CD14-positive monocyte (primary cell): ENCODE data around the gene UEVLD. TPM values are rescaled to one million over a fixed set of nuclear protein-coding genes. Genes with fewer than 3 reads are reported as not detected.
"Not testable (repeated sequence)": the region's sequence is repeated elsewhere in the genome, so short reads cannot be mapped to it uniquely, and the experiment has no call there.

Source experiments
- DNase-seq, 3 donors: peaks; one replicate each; pipeline ENCODE4 v3.0.0-alpha.2; 2011 to 2022
- H2AFZ ChIP-seq: 2 replicates; pipeline ENCODE4 v1.6.0; 2012; ENCODE audit warnings: mild to moderate bottlenecking, low read depth, low read length, inconsistent platforms; ENCODE audit not compliant: insufficient read depth, poor library complexity, severe bottlenecking
- H3K27ac ChIP-seq, 2 donors: 1 replicate in 1 of 2; 2 replicates in 1 of 2; pipeline ENCODE4 v1.5.1; 2012 to 2013; ENCODE audit warnings: low read length in 2 of 2, control low read depth in 1 of 2, inconsistent platforms in 1 of 2, low read depth in 1 of 2, mild to moderate bottlenecking in 1 of 2
- H3K27me3 ChIP-seq, 2 donors: one replicate each; pipeline versions ENCODE4 v1.6.0 to v1.6.1; 2011 to 2013; ENCODE audit warnings: low read length in 2 of 2; ENCODE audit not compliant: control insufficient read depth in 2 of 2, insufficient read depth in 2 of 2
- H3K36me3 ChIP-seq, 2 donors: replicated peaks in 1 of 2; 1 replicate in 1 of 2; 2 replicates in 1 of 2; pipeline versions ENCODE4 v1.5.1 to v1.6.1; 2012 to 2013; ENCODE audit warnings: low read length in 2 of 2, control low read depth in 1 of 2, inconsistent platforms in 1 of 2, mild to moderate bottlenecking in 1 of 2; ENCODE audit not compliant: insufficient read depth in 2 of 2, control insufficient read depth in 1 of 2
- H3K4me1 ChIP-seq, 2 donors: 1 replicate in 1 of 2; 2 replicates in 1 of 2; pipeline versions ENCODE4 v1.5.1 to v1.6.1; 2012 to 2013; ENCODE audit warnings: low read length in 2 of 2, control low read depth in 1 of 2, inconsistent platforms in 1 of 2, mild to moderate bottlenecking in 1 of 2, moderate library complexity in 1 of 2; ENCODE audit not compliant: insufficient read depth in 2 of 2, control insufficient read depth in 1 of 2
- H3K4me2 ChIP-seq: replicated peaks from 2 replicates; pipeline ENCODE3; 2012; ENCODE audit warnings: low read length, moderate library complexity, mild to moderate bottlenecking; ENCODE audit not compliant: poor library complexity, severe bottlenecking; ENCODE audit errors: extremely low read depth
- H3K4me3 ChIP-seq, 3 experiments: fragments of 200-600 bp in 1 of 3; sonication (generic) in 1 of 3; replicated peaks in 1 of 3; 1 replicate in 2 of 3; 2 replicates in 1 of 3; pipeline ENCODE4 v1.5.1; 2011 to 2013; ENCODE audit warnings: low read length in 3 of 3, mild to moderate bottlenecking in 3 of 3, control low read depth in 2 of 3, low read depth in 2 of 3, inconsistent platforms in 1 of 3, moderate library complexity in 1 of 3
- H3K79me2 ChIP-seq: 2 replicates; pipeline ENCODE4 v1.6.0; 2012; ENCODE audit warnings: mild to moderate bottlenecking, control low read depth, inconsistent platforms, low read length, moderate library complexity; ENCODE audit not compliant: insufficient read depth
- H3K9ac ChIP-seq: 2 replicates; pipeline ENCODE4 v1.6.0; 2017; ENCODE audit warnings: low read length, mild to moderate bottlenecking; ENCODE audit not compliant: insufficient read depth, poor library complexity, severe bottlenecking
- H3K9me3 ChIP-seq, 2 donors: replicated peaks in 1 of 2; 1 replicate in 1 of 2; 2 replicates in 1 of 2; pipeline versions ENCODE4 v1.5.1 to v1.6.1; 2012 to 2013; ENCODE audit warnings: low read length in 2 of 2, control low read depth in 1 of 2; ENCODE audit not compliant: control insufficient read depth in 1 of 2, insufficient read depth in 1 of 2
- H4K20me1 ChIP-seq: 2 replicates; pipeline ENCODE4 v1.6.0; 2012; ENCODE audit warnings: mild to moderate bottlenecking, low read length, control low read depth, moderate library complexity; ENCODE audit not compliant: insufficient read depth
- H3K27ac Mint-ChIP-seq, 7 donors: one replicate each; pipeline ENCODE4 v1.8.0; 2020; ENCODE audit warnings: mild to moderate bottlenecking in 7 of 7, mixed read lengths in 7 of 7, moderate library complexity in 6 of 7, inconsistent platforms in 2 of 7
- H3K27me3 Mint-ChIP-seq, 3 donors: one replicate each; pipeline ENCODE4 v1.8.0; 2021 to 2022; ENCODE audit warnings: low read depth in 3 of 3, mild to moderate bottlenecking in 3 of 3, mixed read lengths in 3 of 3, moderate library complexity in 3 of 3, inconsistent platforms in 1 of 3
- H3K36me3 Mint-ChIP-seq, 2 donors: one replicate each; pipeline ENCODE4 v1.8.0; 2020; ENCODE audit warnings: mixed read lengths in 2 of 2, inconsistent platforms in 1 of 2, mild to moderate bottlenecking in 1 of 2
- H3K4me1 Mint-ChIP-seq: one replicate; pipeline ENCODE4 v1.8.0; 2020; ENCODE audit warnings: mild to moderate bottlenecking, mixed read lengths
- H3K4me3 Mint-ChIP-seq, 2 donors: one replicate each; pipeline ENCODE4 v1.8.0; 2020; ENCODE audit warnings: mild to moderate bottlenecking in 2 of 2, mixed read lengths in 2 of 2, moderate library complexity in 1 of 2
- H3K9me3 Mint-ChIP-seq, 7 donors: one replicate each; pipeline ENCODE4 v1.8.0; 2020 to 2022; ENCODE audit warnings: mixed read lengths in 7 of 7, mild to moderate bottlenecking in 6 of 7, moderate library complexity in 6 of 7, inconsistent platforms in 2 of 7
- CTCF ChIP-seq: fragments of 200-600 bp; IDR thresholded peaks from one replicate; pipeline ENCODE4 v1.8.0; 2022; ENCODE audit warnings: antibody characterized with exemption, mild to moderate bottlenecking
- WGBS: methylation state at CpG from one replicate; pipeline ENCODE4 v1.1.5; 2013; ENCODE audit warnings: missing lambda C conversion rate; ENCODE audit not compliant: insufficient coverage; 5-methylcytosine and 5-hydroxymethylcytosine counted together
- intact Hi-C, 2 donors: fragments of 100-400 bp; cut with micrococcal nuclease; formaldehyde crosslinking; loops; one replicate each; pipeline versions ENCODE4 v1.15.0 to v1.15.1; 2023
- polyA plus RNA-seq, 3 donors: library from polyadenylated mRNA; depleted of rRNA in 1 of 3; unstranded in 2 of 3; stranded (reverse) in 1 of 3; fragments of 300-500 nt in 2 of 3; fragments of >200 nt in 1 of 3; fragmentation: Illumina TruSeq in 2 of 3; gene quantifications; 1 replicate in 2 of 3; 2 replicates in 1 of 3; pipeline ENCODE4 v1.2.3, GENCODE V29; 2012 to 2021

The UEVLD gene
- polyA plus RNA-seq, 3 donors: 8.0 to 15.5 (median 11.7) TPM

GRCh38 chr11:18599739-18600230 is 11.3 kb upstream of the UEVLD start, which contains the start of gene MISFA:
Gene MISFA, plus strand, starts transcription at chr11:18599789. Its CDS starts 140 bp downstream, at chr11:18599929.
- H3K27ac Mint-ChIP-seq: peak within 1 kb of the TSS in 2 of 7 donors; percentile 19 to 64

GRCh38 chr11:18594999-18595749 is 6.6 kb upstream of the UEVLD start:
- no peak for TF ChIP-seq CTCF
- Histone ChIP-seq H3K9me3 (no peaks in the 10 kb centered on the region), H3K4me1 (no peaks in the 10 kb centered on the region), H3K4me3 (no peak overlapping the region), H3K9ac (no peak overlapping the region), H2AFZ (no peak overlapping the region), H3K27me3 (no peaks in the 10 kb centered on the region), H3K4me2 (no peak overlapping the region), H3K36me3 (peaks cover 0 to 8% of the 10 kb centered on the region in 2 donors), H3K27ac (no peak overlapping the region), H4K20me1 (no peaks in the 10 kb centered on the region), H3K79me2 (no peaks in the 10 kb centered on the region)
- no peak for DNase-seq
- H3K4me3 Mint-ChIP-seq: no peak overlapping the region
- H3K36me3 Mint-ChIP-seq: peaks cover 0 to 10% of the 10 kb centered on the region in 2 donors
- peak overlapping the region in 2 of 7 donors; percentile 30 to 43 for H3K27ac Mint-ChIP-seq
- peaks cover 7% of the 10 kb centered on the region for H3K4me1 Mint-ChIP-seq
- 95% methylated on average over 4 of the region's 5 CpGs for WGBS
- peaks cover 0 to 1% (median 0%) of the 10 kb centered on the region in 3 donors for H3K27me3 Mint-ChIP-seq
- intact Hi-C loops: no loop called here
- no peaks in the 10 kb centered on the region for H3K9me3 Mint-ChIP-seq

More at GRCh38 chr11:18599739-18600230, 11.3 kb upstream of the UEVLD start, which contains the start of gene MISFA:
- no peaks in the 10 kb centered on the region for H4K20me1 ChIP-seq
- intact Hi-C loops: no loop called here
- no peak within 1 kb of the TSS for H3K4me2 ChIP-seq
- no peaks in the 10 kb centered on the region for H3K9me3 ChIP-seq
- no peak for DNase-seq
- H3K27ac ChIP-seq: no peak within 1 kb of the TSS
- H2AFZ ChIP-seq: no peak within 1 kb of the TSS
- H3K4me3 ChIP-seq: no peak within 1 kb of the TSS
- H3K79me2 ChIP-seq: no peaks in the 10 kb centered on the region
- no peak within 1 kb of the TSS for H3K9ac ChIP-seq
- Mint-ChIP-seq H3K9me3 (no peaks in the 10 kb centered on the region), H3K36me3 (peaks cover 0 to 12% of the 10 kb centered on the region in 2 donors), H3K4me1 (no peaks in the 10 kb centered on the region), H3K27me3 (peaks cover 0 to 1% (median 0%) of the 10 kb centered on the region in 3 donors), H3K4me3 (no peak within 1 kb of the TSS)
- no peaks in the 10 kb centered on the region for H3K27me3 ChIP-seq
- no peak for TF ChIP-seq CTCF
- no peaks in the 10 kb centered on the region for H3K4me1 ChIP-seq
- peaks cover 0 to 8% of the 10 kb centered on the region in 2 donors for H3K36me3 ChIP-seq
- 94% methylated on average over 6 of the region's 7 CpGs for WGBS

- H3K4me1 ChIP-seq, H3K36me3 Mint-ChIP-seq, intact Hi-C loops, H3K27ac Mint-ChIP-seq, H3K27ac ChIP-seq, H3K4me3 ChIP-seq, H3K4me1 Mint-ChIP-seq, H3K9me3 Mint-ChIP-seq, H3K9me3 ChIP-seq, H3K9ac ChIP-seq, H3K79me2 ChIP-seq, H3K27me3 ChIP-seq, H3K4me3 Mint-ChIP-seq, H3K4me2 ChIP-seq, H4K20me1 ChIP-seq, DNase-seq, H3K27me3 Mint-ChIP-seq, H2AFZ ChIP-seq, H3K36me3 ChIP-seq: not testable (repeated sequence)
- WGBS: no CpG with 5 or more reads among the region's 5 CpGs
These were observed 5.6 kb upstream of the UEVLD start for GRCh38 chr11:18594088-18594487.
